GM21825 (cell line): ENCODE data around the gene KCNJ6.
"Not testable (repeated sequence)": the region's sequence is repeated elsewhere in the genome, so short reads cannot be mapped to it uniquely, and the experiment has no call there.

Source experiments
- ATAC-seq: cut with Tn5 transposase; IDR thresholded peaks from one replicate; pipeline ENCODE4 v1.9.1; 2021; ENCODE audit warnings: mild to moderate bottlenecking, moderate library complexity; ENCODE audit not compliant: unreplicated experiment

Gene KCNJ6

DNA sequence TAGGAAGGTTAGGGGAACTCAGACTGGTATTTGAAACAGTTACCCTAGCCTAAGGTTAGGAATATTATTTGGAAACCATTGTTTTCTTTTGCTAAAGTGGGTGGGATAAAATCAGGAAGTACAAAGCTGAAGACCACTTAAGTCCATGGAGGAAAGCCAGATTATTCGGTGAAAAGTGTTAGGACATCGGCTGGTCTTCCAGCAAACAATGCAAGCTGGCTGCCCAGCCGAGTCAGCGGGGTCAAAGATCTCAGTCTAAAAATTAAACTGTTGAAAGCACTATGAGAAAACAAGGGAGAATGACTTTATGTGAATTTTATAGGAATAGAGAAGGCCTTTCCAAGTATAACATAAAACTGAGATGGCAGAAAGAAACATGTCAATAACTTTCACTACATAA, 231.7 kb downstream of the KCNJ6 start:
- ATAC-seq, result no peak

DNA sequence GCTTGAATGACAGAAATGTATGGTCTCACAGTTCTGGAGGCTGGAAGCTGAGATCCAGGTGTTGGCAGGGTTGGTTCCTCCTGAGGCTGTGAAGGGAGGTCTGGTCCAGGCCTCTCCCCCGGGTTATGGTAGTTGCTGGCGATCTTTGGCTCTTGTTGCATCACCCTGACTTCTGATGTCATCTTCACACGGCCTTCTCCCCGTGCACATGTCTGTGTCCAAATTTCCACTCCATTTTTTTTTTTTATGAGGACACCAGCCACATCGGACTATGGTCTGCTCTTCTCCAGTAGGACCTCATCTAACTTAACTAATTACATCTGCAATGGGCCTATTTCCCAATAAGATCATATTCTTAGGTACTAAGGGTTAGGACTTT, 232.2 kb downstream of the KCNJ6 start:
- ATAC-seq, result no peak

DNA sequence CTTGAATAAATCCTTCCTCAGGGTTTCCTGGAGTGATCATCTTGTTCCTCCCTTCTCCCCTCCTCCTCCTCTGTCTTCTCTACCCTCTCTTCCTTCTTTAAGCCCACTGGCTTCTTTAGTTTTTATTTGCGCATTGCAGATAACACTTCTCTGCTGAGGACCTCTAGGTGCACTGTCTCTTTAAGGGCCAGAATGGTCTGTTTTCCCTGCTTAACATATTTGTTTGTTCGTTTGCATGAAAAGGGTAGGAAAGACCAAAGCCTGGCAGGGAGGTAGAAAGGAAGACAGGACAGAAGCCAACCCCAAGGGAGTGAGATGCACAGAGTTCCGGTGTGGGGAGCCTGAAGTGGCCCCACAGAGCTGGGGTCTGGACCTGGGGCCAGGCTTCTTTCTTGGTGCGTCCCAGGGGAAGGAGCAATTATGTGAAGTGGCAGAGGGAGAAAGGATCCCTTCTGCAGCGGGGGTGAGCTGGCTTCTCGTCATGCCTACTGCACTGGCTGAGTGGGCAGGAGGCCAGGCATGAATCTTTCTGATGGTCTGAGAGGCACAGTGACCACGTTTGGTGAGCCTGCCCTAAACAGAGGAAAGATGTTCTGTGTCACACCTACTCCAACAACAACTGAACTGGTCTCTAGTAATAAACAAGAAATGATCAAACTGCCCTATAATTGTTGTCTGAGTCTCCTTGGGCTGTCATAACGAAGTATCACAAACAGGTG, 232.7 kb downstream of the KCNJ6 start:
- no peak for ATAC-seq

DNA sequence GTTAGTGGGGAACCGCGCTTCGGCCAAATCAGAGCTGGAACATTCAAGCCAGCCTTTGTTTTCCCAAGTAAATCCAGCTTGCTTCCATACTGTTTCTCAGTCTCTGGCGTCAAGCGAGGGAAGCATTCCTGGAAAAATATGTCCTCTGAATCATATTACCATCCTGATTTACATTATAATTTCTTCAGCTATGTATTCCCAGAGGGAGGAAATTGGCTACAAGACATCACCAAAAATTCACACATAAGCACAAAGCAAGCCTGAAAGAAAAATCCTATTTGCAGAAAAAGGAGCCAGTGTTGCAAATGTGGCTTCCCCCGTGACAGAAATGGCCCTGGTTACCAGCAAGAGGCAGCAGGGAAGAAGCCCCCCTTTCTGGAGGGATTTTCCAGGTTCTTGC, 233.3 kb downstream of the KCNJ6 start:
- no peak for ATAC-seq

DNA sequence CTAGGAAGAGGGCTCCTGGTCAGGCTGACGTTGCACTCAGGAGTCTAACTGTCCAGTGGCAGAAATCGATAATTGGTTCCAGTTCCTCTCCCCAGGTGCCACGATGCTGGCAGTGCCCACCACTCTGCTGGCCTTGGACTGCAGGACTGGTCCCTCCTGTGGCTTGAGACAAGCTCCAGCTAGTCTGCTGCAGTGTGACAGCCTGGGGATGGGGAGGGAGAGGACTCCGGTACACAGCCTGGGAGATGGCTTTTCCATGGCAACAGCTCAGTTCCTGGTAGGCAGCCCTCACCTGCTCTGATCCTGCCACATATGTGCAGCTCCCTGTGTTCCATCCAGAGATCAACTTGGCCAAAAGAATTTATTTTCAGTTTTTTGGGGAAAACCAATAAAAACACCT, 239.3 kb downstream of the KCNJ6 start:
- no peak for ATAC-seq

DNA sequence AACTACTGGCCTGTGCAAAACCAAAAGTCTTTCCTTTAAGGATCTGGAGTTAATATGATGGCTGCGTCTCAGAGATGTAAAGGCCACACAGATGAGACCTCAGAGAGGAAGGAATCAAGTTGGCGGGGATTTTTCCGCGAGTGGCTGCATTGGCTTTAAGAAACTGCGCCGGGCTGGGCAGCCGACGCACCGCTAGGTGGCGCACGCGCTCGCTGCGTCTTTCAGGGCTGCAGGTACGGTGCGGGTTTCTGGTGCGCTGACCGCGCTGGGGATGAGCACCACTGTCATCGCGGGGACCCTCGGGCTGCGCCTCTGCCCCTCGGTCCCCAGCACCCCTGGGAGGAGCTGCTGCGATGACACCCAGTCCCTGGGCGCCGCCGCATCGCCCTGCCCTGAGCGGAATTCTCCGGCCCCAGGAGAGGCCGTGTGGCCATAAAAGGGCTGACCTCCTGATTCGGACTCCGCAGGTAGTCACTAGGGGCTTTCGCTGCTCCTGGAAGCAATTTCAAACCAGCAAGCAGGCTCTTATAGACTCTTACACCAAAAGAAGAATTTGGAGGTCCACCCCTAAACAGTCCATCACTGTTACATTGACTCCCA, 241.0 kb downstream of the KCNJ6 start:
- no peak for ATAC-seq

DNA sequence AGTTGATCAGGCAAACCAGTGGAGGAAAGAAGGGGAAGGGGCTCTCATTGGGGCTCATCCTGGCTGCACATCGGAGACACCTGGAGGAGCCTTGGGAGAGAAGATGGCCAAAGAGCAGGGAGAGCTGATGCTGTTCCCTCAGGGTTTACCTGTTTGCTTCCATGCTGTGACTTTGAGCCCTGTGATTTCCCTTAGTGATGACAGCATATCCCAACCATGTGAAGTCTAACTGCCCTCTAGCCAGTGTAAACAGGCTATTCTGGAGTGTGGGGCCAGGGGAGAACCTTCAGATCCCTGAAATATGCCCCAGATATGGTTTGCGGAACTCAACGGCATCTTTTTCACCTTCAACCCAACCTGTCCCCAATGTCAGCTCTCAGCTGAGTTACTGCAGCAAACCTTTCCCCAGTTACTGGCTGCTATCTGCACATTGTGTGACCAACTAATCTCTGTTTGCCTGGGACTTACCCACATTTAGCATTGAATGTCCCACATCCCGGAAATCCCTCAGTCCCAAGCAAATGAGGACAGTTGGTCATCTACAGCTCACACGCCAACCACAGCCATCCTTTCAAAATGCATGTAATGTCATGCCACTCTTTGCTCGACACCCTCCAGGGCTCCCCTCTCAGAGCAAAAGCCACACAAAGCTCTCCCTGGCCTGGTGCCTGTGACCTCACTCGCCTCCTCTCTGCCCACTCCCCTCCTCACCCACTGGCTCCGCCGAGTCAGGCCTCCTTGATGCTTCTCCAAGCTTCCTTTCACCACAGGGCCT, 242.3 kb downstream of the KCNJ6 start:
- ATAC-seq, result no peak

DNA sequence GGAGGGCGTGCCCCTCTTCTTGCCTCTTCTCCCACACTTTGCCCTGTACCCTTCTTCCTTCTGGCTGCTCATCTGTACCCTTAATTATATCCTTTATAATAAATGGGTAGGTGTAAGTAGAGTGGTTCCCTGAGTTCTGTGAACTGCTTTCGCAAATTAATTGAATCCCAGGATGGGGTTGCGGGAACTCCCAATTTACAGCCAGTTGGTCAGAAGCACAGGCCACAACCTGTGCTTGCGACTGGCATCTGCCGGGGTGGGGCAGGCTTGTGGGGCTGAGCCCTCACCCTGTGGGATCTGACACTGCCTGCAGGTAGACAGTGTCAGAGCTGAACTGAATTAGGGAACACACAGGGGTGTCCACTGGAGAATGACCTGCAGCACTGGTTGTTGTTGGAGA, 244.9 kb downstream of the KCNJ6 start:
- no peak for ATAC-seq

DNA sequence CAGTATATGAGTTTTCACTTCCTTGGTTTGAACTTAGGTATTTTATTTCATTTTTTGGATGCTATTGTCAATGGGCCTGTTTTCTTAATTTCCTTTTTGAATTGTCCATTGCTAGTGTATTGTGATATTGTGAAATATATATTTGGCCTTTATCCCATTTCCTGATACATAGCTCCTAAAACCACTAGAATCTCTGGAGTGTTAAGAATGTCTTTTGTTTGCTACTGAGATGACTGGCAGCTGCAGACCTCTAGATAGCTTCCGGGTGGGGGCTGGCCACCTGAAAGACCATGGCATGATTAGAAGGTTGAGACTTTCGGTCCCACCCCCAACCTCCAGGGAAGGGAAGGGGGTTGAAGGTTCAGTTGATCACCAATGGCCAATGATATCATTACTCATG, 245.4 kb downstream of the KCNJ6 start:
- ATAC-seq, result no peak

DNA sequence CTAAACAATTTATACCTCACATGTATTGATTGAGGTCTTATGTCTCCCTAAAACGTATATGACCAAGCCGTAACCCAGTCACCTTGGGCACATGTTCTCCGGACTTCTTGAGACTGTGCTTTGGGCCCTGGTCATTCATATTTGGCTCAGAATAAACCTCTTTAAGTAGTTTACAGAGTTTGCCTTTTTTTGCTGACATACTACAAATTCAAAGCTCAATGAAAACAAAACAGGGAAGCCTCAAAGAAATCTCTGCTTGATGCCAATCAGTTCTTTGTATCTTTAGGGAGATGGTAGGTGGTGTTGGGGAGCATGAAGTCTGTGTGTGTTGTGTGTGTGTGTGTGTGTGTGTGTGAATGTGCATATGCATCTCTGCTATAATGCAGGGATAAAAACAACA, 247.0 kb downstream of the KCNJ6 start:
- ATAC-seq, result no peak

DNA sequence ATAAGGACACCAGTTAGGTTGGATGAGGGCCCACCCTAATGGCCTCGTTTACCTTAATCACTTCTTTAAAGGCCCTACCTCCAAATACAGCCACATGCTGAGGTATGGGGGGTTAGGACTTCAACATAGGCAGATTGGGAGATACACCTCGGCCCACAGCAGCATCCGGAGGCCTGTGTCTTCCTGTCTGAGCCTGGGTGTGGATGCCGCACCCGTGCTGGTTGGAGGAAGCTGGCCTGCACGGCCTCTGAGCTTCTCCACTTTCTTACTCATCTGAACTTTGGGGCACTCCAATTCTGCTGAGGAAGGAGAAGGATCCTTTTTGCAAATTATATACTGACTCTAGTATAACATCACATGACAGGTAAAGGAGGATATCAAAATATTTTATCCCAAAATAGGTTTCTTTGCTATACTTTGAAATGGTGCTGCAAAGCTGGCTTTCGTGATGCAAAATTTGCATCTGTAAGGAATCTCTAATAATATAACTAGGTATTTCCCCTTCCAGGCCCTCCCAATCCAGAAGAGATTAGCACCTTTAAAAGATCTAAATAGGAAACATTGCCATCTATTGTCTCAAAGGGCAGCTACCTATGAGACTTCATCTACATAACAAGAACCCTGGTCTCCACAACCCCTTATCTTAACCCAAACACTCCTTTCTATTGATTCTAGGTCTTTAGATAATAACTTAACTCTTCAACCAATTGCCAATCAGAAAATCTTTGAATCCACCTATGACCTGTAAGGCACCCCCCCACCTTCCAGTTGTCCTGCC, 247.6 kb downstream of the KCNJ6 start:
- ATAC-seq, result no peak

DNA sequence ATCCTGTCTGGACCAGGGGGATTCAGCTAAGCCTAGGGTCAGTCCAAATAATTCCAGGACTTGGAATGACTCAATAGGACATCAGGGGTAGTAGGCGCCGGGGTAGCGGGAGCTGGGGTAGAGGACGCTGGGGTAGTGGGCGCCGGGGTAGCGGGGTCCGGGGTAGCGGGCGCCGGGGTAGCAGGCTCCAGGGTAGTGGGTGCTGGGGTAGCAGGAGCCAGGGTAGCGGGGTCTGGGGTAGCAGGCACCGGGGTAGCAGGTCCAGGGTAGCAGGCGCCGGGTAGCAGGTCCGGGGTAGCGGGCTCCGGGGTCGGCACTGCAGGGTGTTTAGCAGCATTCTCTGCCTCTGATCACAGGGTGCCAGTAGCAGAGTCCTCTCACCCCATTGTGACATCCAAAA, 248.9 kb downstream of the KCNJ6 start:
- no peak for ATAC-seq

DNA sequence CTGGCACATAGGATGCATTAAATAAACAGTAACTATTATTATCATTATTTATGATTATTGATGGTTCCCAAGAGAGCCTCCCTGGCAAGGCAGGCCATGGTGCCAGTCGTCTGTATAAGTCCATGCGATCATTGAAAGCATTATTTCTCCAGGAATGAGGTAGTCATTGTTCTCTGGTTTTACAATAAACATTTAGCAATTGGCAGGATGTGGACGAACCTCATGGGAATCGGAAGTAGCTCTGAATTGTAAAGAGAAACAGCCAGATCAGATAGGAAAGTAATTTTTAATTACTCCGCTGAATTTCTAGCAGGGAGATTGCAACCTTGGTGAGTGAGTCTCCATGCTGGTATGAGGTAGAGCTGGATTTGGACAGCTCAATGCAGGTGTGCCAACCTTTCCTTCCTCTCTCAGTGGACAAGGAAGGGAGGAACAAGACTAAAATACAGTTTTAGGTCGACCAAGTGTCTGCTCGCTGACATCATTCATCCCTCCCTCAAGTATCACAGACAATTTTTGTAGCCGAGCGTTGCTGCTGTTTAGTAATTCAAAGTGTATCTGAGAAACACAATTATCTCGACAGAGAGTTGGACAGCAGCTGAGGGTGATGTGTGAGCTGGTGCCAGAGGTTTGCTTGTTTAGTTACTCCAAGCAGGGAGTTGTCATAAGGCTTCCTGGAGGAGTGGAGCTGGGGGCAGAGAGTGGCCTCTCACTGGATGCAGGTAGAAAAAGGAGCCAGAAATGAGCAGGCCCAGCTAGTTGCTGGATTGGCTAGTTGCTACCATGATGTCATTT, 250.8 kb downstream of the KCNJ6 start:
- ATAC-seq, result no peak

DNA sequence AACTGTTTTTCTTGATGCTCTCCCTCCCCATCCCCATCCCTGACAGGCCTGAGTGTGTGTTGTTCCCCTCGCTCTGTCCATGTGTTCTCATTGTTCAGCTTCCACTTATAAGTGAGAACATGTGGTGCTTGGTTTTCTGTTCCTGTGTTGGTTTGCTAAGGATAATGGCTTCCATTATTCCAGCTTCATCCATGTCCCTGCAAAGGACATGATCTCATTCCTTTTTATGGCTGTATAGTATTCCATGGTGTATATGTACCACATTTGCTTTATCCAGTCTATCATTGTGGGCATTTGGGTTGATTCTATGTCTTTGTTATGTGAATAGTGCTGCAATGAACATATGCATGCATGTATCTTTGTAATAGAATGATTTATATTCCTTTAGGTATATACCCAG, 254.0 kb downstream of the KCNJ6 start:
- not testable (repeated sequence) for ATAC-seq

DNA sequence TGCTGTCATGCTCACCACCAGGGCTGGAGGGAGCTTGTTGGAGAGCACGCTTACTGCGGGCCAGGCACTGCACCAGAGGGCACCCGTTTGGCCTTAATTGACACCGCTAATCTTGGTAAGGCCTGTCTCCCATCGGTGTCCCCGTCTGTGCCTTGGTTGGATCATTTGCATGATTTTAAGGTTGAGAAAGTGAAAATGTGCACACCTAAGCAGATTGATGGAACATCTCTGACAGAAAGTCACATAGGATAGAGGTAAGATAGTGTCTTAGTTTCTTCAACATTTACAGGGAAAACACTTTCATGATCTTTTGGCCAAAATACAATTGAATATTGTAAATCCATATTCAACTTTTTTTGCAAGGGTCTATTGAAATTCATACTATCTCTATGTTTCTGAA, 255.5 kb downstream of the KCNJ6 start:
- no peak for ATAC-seq

DNA sequence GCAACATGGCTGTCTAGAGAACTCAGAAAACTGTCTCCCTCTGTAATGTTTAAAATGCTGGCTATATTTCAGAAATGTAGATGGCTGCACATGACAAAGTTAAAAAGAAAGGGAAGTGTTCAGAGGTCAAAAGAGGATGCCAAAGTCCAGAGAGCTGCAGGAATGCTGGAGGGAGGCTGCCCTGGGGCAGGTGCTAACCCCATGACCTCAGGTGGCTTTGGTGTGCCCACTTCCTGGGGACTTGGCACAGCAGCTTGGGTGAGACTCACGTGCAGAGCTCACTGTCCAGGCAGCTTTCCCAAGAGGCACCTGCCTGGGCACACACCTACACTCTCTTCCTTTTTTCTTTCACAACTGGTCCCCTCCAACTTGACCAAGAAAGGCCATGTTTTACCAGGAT, 256.4 kb downstream of the KCNJ6 start:
- ATAC-seq, result no peak

DNA sequence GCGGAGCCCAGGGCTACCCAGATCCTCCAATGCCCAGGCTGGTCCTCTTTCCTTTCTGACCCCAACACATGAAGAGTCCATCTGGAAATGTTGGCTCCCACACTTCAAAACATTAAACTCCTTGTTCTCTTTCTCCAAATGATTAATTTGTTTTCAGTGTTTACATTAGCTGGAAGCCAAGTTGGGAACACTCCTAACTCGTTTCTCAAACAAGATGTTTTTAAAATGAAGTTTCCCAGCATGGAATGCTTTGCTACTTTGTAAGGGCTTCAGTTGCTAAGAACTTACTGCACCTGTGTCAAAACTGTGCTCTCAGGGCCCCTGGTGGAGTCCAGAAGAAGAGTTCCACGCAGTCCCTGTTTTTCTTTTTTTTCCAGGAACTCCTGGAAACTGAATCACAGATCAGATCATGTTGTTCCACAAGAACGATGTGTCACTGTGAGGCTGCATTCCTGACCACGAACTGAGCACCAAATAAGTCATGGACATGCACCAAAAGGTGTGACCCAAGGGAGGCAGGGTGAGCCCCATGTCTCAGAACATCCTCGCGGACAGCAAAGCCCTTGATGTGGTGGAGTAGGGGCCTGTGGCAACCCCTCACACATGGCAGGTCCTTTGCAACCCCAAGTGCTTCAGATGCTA, 257.3 kb downstream of the KCNJ6 start:
- no peak for ATAC-seq

DNA sequence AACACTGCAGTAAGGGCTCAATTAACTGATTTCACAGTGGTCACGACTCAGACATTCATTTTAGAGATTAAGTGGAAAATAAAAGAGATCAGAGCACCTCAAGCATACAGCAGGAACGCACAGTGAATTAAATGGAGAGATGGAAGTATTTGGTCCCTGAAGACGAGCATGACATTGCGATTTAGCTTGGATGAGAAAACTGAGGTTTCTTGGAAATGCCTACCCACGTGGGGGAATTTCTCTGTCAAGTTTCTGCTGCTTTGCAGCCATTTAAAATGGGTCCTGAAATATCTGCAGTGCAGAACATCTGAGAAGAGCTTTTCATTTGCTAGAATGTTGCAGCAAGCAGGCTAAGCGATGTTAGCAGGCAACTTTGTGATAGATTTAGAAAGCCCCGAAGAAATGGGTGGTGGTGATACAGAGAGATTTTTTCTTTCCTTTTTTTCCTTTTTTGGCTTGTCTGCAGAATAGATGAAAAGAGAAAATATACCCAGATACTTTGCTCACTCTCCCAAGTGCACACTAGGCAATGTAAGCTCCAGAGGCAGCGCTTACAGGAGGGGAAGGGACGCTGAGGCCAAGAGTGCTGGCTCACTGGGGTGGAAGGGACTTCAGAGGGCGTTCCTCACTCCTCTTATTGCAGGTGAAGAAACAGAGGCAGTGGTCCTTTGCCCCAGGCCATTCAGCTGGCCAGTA, 258.0 kb downstream of the KCNJ6 start:
- ATAC-seq, result no peak

DNA sequence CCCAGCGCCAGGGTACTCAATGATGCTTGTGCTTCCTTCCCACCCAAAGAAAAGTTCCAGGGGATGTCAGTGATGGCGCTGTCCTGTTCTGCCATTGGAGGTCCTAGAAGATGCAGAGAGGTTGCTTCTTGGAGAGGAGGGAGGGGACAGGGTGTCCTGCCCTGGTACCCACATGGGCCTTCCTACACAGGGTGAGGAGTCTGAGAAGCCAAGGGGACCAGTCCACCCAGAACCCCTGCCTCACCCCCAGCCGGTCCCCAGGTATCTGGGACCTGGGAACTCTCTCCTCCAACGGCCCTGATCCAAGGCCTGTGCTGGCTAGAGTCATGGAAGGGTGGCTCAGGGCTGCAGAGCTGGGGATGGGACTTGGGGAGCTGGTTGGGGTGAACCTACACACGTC, 259.4 kb downstream of the KCNJ6 start:
- ATAC-seq, result no peak
